HEK293 (cell line): ENCODE results near the gene ZER1.

ENCODE experiments used
- AEBP2 ChIP-seq: fragments of 450-650 bp; formaldehyde crosslinking; IDR thresholded peaks from 2 replicates; pipeline ENCODE4 v1.5.1; 2016; ENCODE audit warnings: missing biosample characterization, missing genetic modification characterization, borderline replicate concordance
- BCL11A ChIP-seq: fragments of 450-650 bp; formaldehyde crosslinking; IDR thresholded peaks from 2 replicates; pipeline ENCODE4 v1.5.1; 2016; ENCODE audit warnings: low read depth, missing biosample characterization, missing genetic modification characterization
- MEIS1 ChIP-seq: sonication (generic); formaldehyde crosslinking; IDR thresholded peaks from 2 replicates; pipeline ENCODE4 v1.8.1; 2022; ENCODE audit warnings: missing genetic modification reagents, mild to moderate bottlenecking, borderline replicate concordance
- OVOL3 ChIP-seq: fragments of 450-650 bp; formaldehyde crosslinking; IDR thresholded peaks from 2 replicates; pipeline ENCODE4 v1.5.1; 2016; ENCODE audit warnings: missing biosample characterization, missing genetic modification characterization
- PATZ1 ChIP-seq: fragments of 450-650 bp; formaldehyde crosslinking; IDR thresholded peaks from 2 replicates; pipeline ENCODE4 v1.5.1; 2016; ENCODE audit warnings: missing biosample characterization, missing genetic modification characterization
- SCRT1 ChIP-seq: fragments of 450-650 bp; formaldehyde crosslinking; IDR thresholded peaks from 2 replicates; pipeline ENCODE4 v1.5.1; 2016; ENCODE audit warnings: missing biosample characterization, missing genetic modification characterization, borderline replicate concordance
- ZBTB17 ChIP-seq: fragments of 450-650 bp; formaldehyde crosslinking; IDR thresholded peaks from 2 replicates; pipeline ENCODE4 v1.5.1; 2016; ENCODE audit warnings: missing biosample characterization, missing genetic modification characterization
- ZEB2 ChIP-seq: fragments of 450-650 bp; formaldehyde crosslinking; IDR thresholded peaks from 2 replicates; pipeline ENCODE4 v1.5.1; 2016; ENCODE audit warnings: missing biosample characterization, missing genetic modification characterization
- ZNF114 ChIP-seq: fragments of 450-650 bp; formaldehyde crosslinking; IDR thresholded peaks from 2 replicates; pipeline ENCODE4 v1.5.0; 2017; ENCODE audit warnings: missing biosample characterization, missing genetic modification characterization
- ZNF140 ChIP-seq: fragments of 450-650 bp; formaldehyde crosslinking; IDR thresholded peaks from 2 replicates; pipeline ENCODE4 v1.5.1; 2016; ENCODE audit warnings: missing biosample characterization, missing genetic modification characterization
- ZNF174 ChIP-seq: fragments of 450-650 bp; formaldehyde crosslinking; IDR thresholded peaks from 2 replicates; pipeline ENCODE4 v1.5.0; 2017; ENCODE audit warnings: missing biosample characterization, mild to moderate bottlenecking, missing genetic modification characterization
- ZNF175 ChIP-seq: fragments of 450-650 bp; formaldehyde crosslinking; IDR thresholded peaks from 2 replicates; pipeline ENCODE4 v1.5.1; 2016; ENCODE audit warnings: missing biosample characterization, missing genetic modification characterization
- ZNF24 ChIP-seq: fragments of 450-650 bp; formaldehyde crosslinking; IDR thresholded peaks from 2 replicates; pipeline ENCODE4 v1.5.1; 2016; ENCODE audit warnings: missing biosample characterization, missing genetic modification characterization
- ZNF341 ChIP-seq: fragments of 450-650 bp; formaldehyde crosslinking; IDR thresholded peaks from 2 replicates; pipeline ENCODE4; 2016; ENCODE audit warnings: low read depth, missing biosample characterization, missing genetic modification characterization
- ZNF426 ChIP-seq: fragments of 450-650 bp; formaldehyde crosslinking; IDR thresholded peaks from 2 replicates; pipeline ENCODE4 v1.5.1; 2017; ENCODE audit warnings: missing biosample characterization, missing genetic modification characterization, mild to moderate bottlenecking, inconsistent platforms, moderate library complexity
- ZNF449 ChIP-seq: fragments of 450-650 bp; formaldehyde crosslinking; IDR thresholded peaks from 2 replicates; pipeline ENCODE4 v1.5.1; 2017; ENCODE audit warnings: missing biosample characterization, mild to moderate bottlenecking, missing genetic modification characterization, moderate library complexity
- ZNF561 ChIP-seq: fragments of 450-650 bp; IDR thresholded peaks from 2 replicates; pipeline ENCODE4 v1.5.1; 2018; ENCODE audit warnings: missing biosample characterization, missing genetic modification characterization, borderline replicate concordance
- ZNF707 ChIP-seq: fragments of 450-650 bp; formaldehyde crosslinking; IDR thresholded peaks from 2 replicates; pipeline ENCODE4 v1.5.1; 2016; ENCODE audit warnings: missing biosample characterization, missing genetic modification characterization
- ZNF76 ChIP-seq: fragments of 450-650 bp; formaldehyde crosslinking; IDR thresholded peaks from 2 replicates; pipeline ENCODE4; 2016; ENCODE audit warnings: low read depth, missing biosample characterization, missing genetic modification characterization, borderline replicate concordance
- ZSCAN16 ChIP-seq: fragments of 450-650 bp; formaldehyde crosslinking; IDR thresholded peaks from 2 replicates; pipeline ENCODE4 v1.5.1; 2016; ENCODE audit warnings: missing biosample characterization, missing genetic modification characterization
- ZSCAN18 ChIP-seq: fragments of 450-650 bp; formaldehyde crosslinking; IDR thresholded peaks from 2 replicates; pipeline ENCODE4 v1.5.1; 2016; ENCODE audit warnings: missing biosample characterization, missing genetic modification characterization
- TF ChIP-seq, protein P1 (sequence below): fragments of 450-650 bp; formaldehyde crosslinking; IDR thresholded peaks from 2 replicates; pipeline ENCODE4 v1.5.1; 2016; ENCODE audit warnings: missing biosample characterization, missing genetic modification characterization
- TF ChIP-seq, protein P2 (sequence below): fragments of 450-650 bp; formaldehyde crosslinking; IDR thresholded peaks from 2 replicates; pipeline ENCODE4 v1.5.1; 2016; ENCODE audit warnings: missing biosample characterization, missing genetic modification characterization
- TF ChIP-seq, protein P3 (sequence below): fragments of 450-650 bp; formaldehyde crosslinking; IDR thresholded peaks from 2 replicates; pipeline ENCODE4 v1.5.1; 2016; ENCODE audit warnings: missing biosample characterization, missing genetic modification characterization
- TF ChIP-seq, protein P4 (sequence below): fragments of 450-650 bp; formaldehyde crosslinking; conservative IDR thresholded peaks from 2 replicates; pipeline ENCODE4 v1.5.1; 2016; ENCODE audit warnings: low read depth, missing biosample characterization, missing genetic modification characterization

ZER1 gene

GRCh38 chr9:128771745-128772519 lies at the start of gene ZER1 (continued):
- TF ChIP-seq ZSCAN18 (tag by site-specific recombination) (peak; percentile 71; the same call in 1 of the 2 replicates), ZNF175 (no peak), ZEB2 (tag by site-specific recombination) (peak; percentile 96), ZNF174 (tag by site-specific recombination) (no peak), ZNF449 (tag by site-specific recombination) (peak; percentile 81), ZNF341 (tag by site-specific recombination) (peak; percentile 24; the same call in 1 of the 2 replicates), ZNF561 (peak; percentile 98), AEBP2 (no peak), ZNF140 (tag by site-specific recombination) (no peak), ZNF24 (tag by site-specific recombination) (peak; percentile 85), SCRT1 (tag by site-specific recombination) (peak; percentile 93), ZNF114 (tag by site-specific recombination) (no peak), ZNF707 (tag by site-specific recombination) (0 out of 2 replicates have a peak, but pooled peaks have one; percentile 25), PATZ1 (tag by site-specific recombination) (peak; percentile 90), MEIS1 (CRISPR knock-in tag) (no peak), ZNF76 (tag by site-specific recombination) (peak; percentile 79), OVOL3 (tag by site-specific recombination) (peak; percentile 62; the same call in 1 of the 2 replicates), ZNF426 (tag by site-specific recombination) (no peak), ZBTB17 (tag by site-specific recombination) (peak; percentile 80), BCL11A (tag by site-specific recombination) (no peak), ZSCAN16 (tag by site-specific recombination) (no peak)
- TF ChIP-seq, protein P1, sequence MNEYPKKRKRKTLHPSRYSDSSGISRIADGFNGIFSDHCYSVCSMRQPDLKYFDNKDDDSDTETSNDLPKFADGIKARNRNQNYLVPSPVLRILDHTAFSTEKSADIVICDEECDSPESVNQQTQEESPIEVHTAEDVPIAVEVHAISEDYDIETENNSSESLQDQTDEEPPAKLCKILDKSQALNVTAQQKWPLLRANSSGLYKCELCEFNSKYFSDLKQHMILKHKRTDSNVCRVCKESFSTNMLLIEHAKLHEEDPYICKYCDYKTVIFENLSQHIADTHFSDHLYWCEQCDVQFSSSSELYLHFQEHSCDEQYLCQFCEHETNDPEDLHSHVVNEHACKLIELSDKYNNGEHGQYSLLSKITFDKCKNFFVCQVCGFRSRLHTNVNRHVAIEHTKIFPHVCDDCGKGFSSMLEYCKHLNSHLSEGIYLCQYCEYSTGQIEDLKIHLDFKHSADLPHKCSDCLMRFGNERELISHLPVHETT (tag by site-specific recombination): peak; percentile 91; the same call in 1 of the 2 replicates
- TF ChIP-seq, protein P2, sequence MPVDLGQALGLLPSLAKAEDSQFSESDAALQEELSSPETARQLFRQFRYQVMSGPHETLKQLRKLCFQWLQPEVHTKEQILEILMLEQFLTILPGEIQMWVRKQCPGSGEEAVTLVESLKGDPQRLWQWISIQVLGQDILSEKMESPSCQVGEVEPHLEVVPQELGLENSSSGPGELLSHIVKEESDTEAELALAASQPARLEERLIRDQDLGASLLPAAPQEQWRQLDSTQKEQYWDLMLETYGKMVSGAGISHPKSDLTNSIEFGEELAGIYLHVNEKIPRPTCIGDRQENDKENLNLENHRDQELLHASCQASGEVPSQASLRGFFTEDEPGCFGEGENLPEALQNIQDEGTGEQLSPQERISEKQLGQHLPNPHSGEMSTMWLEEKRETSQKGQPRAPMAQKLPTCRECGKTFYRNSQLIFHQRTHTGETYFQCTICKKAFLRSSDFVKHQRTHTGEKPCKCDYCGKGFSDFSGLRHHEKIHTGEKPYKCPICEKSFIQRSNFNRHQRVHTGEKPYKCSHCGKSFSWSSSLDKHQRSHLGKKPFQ (tag by site-specific recombination): peak; percentile 23; the same call in 1 of the 2 replicates
- TF ChIP-seq, protein P3, sequence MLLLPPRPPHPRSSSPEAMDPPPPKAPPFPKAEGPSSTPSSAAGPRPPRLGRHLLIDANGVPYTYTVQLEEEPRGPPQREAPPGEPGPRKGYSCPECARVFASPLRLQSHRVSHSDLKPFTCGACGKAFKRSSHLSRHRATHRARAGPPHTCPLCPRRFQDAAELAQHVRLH (tag by site-specific recombination): peak; percentile 85
- TF ChIP-seq, protein P4, sequence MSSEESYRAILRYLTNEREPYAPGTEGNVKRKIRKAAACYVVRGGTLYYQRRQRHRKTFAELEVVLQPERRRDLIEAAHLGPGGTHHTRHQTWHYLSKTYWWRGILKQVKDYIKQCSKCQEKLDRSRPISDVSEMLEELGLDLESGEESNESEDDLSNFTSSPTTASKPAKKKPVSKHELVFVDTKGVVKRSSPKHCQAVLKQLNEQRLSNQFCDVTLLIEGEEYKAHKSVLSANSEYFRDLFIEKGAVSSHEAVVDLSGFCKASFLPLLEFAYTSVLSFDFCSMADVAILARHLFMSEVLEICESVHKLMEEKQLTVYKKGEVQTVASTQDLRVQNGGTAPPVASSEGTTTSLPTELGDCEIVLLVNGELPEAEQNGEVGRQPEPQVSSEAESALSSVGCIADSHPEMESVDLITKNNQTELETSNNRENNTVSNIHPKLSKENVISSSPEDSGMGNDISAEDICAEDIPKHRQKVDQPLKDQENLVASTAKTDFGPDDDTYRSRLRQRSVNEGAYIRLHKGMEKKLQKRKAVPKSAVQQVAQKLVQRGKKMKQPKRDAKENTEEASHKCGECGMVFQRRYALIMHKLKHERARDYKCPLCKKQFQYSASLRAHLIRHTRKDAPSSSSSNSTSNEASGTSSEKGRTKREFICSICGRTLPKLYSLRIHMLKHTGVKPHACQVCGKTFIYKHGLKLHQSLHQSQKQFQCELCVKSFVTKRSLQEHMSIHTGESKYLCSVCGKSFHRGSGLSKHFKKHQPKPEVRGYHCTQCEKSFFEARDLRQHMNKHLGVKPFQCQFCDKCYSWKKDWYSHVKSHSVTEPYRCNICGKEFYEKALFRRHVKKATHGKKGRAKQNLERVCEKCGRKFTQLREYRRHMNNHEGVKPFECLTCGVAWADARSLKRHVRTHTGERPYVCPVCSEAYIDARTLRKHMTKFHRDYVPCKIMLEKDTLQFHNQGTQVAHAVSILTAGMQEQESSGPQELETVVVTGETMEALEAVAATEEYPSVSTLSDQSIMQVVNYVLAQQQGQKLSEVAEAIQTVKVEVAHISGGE (tag by site-specific recombination): peak; percentile 99
